Measurements from ENCODE around the gene RHOXF1. TPM values are rescaled to one million over a fixed set of nuclear protein-coding genes. Genes with fewer than 3 reads are reported as not detected.
"Not testable (repeated sequence)": the region's sequence is repeated elsewhere in the genome, so short reads cannot be mapped to it uniquely, and the experiment has no call there.

The RHOXF1 gene
- total RNA-seq, 2 experiments from 2014 or later, result not detected

GRCh38 chrX:120144178-120144844, 28.6 kb upstream of the RHOXF1 start:
- DNase-seq (peak; percentile 4), ATAC-seq (no peak)
- TF ChIP-seq CTCF (IDR thresholded peaks at IDR 0.05), result no peak
- peaks cover 6% of the 10 kb centered on the region for H3K9me3 Mint-ChIP-seq
- H3K27ac Mint-ChIP-seq, result peak overlapping the region; percentile 70
- intact Hi-C loops (cut with micrococcal nuclease), result no loop called here
- POLR2A ChIA-PET, result no interaction called here
- peaks cover 6% of the 10 kb centered on the region for H3K36me3 Mint-ChIP-seq (ENCODE audit: low read depth)
- H3K27me3 Mint-ChIP-seq, result no peaks in the 10 kb centered on the region
- H3K4me3 Mint-ChIP-seq, result no peak overlapping the region
- CTCF ChIA-PET, result no interaction called here
- H3K4me1 Mint-ChIP-seq (ENCODE audit: low read depth), result peaks cover 27% of the 10 kb centered on the region

- TF ChIP-seq CTCF (IDR thresholded peaks at IDR 0.05), result no peak
- POLR2A ChIA-PET, result no interaction called here
- Mint-ChIP-seq H3K27ac (no peak overlapping the region), H3K4me1 (ENCODE audit: low read depth) (peaks cover 19% of the 10 kb centered on the region), H3K4me3 (no peak overlapping the region), H3K9me3 (no peaks in the 10 kb centered on the region), H3K27me3 (no peaks in the 10 kb centered on the region), H3K36me3 (ENCODE audit: low read depth) (no peaks in the 10 kb centered on the region)
- CTCF ChIA-PET, result no interaction called here
- ATAC-seq (no peak), DNase-seq (no peak)
- intact Hi-C loops (cut with micrococcal nuclease), result no loop called here
These were observed 24.7 kb upstream of the RHOXF1 start for GRCh38 chrX:120140293-120140981.

- peaks cover 3% of the 10 kb centered on the region for H3K4me1 Mint-ChIP-seq (ENCODE audit: low read depth)
- H3K27ac Mint-ChIP-seq, result no peak overlapping the region
- TF ChIP-seq CTCF (IDR thresholded peaks at IDR 0.05), result no peak
- ChIA-PET CTCF (no interaction called here), POLR2A (interaction anchor here (0.6 kb wide), 1 partner anchor 193 kb away, joined by 3 read pairs; no protein-coding TSS in a partner anchor)
- DNase-seq, result no peak
- H3K36me3 Mint-ChIP-seq (ENCODE audit: low read depth), result no peaks in the 10 kb centered on the region
- H3K4me3 Mint-ChIP-seq, result no peak overlapping the region
- no peak for ATAC-seq
- no peaks in the 10 kb centered on the region for H3K27me3 Mint-ChIP-seq
- H3K9me3 Mint-ChIP-seq, result no peaks in the 10 kb centered on the region
- intact Hi-C loops (cut with micrococcal nuclease), result no loop called here
These were observed 21.7 kb upstream of the RHOXF1 start for GRCh38 chrX:120137439-120137838.

GRCh38 chrX:120136840-120137239, 21.1 kb upstream of the RHOXF1 start:
- Mint-ChIP-seq H3K4me3 (no peak overlapping the region), H3K4me1 (ENCODE audit: low read depth) (peaks cover 3% of the 10 kb centered on the region), H3K27ac (no peak overlapping the region), H3K36me3 (ENCODE audit: low read depth) (no peaks in the 10 kb centered on the region), H3K27me3 (no peaks in the 10 kb centered on the region), H3K9me3 (no peaks in the 10 kb centered on the region)
- ATAC-seq (no peak), DNase-seq (no peak)
- intact Hi-C loops (cut with micrococcal nuclease), result no loop called here
- CTCF ChIA-PET, result no interaction called here
- no peak for TF ChIP-seq CTCF (IDR thresholded peaks at IDR 0.05)
- POLR2A ChIA-PET, result interaction anchor here (0.6 kb wide), 1 partner anchor 193 kb away, joined by 3 read pairs; no protein-coding TSS in a partner anchor

- CTCF ChIA-PET, result no interaction called here
- no peak for ATAC-seq
- H3K27me3 Mint-ChIP-seq, result no peaks in the 10 kb centered on the region
- peaks cover 3% of the 10 kb centered on the region for H3K4me1 Mint-ChIP-seq (ENCODE audit: low read depth)
- H3K4me3 Mint-ChIP-seq, result no peak overlapping the region
- no peaks in the 10 kb centered on the region for H3K9me3 Mint-ChIP-seq
- TF ChIP-seq CTCF (IDR thresholded peaks at IDR 0.05), result no peak
- H3K27ac Mint-ChIP-seq, result no peak overlapping the region
- intact Hi-C loops (cut with micrococcal nuclease), result no loop called here
- POLR2A ChIA-PET, result no interaction called here
- H3K36me3 Mint-ChIP-seq (ENCODE audit: low read depth), result no peaks in the 10 kb centered on the region
- DNase-seq, result no peak
These were observed 20.4 kb upstream of the RHOXF1 start for GRCh38 chrX:120136128-120136527.

- H3K27ac Mint-ChIP-seq; POLR2A ChIA-PET; H3K27me3 Mint-ChIP-seq; H3K36me3 Mint-ChIP-seq (ENCODE audit: low read depth); H3K9me3 Mint-ChIP-seq; DNase-seq; CTCF ChIA-PET; ATAC-seq; H3K4me3 Mint-ChIP-seq; intact Hi-C loops (cut with micrococcal nuclease); H3K4me1 Mint-ChIP-seq (ENCODE audit: low read depth): not testable (repeated sequence)
These were observed 12.7 kb upstream of the RHOXF1 start for GRCh38 chrX:120128306-120128846.

All from activated CD8-positive, alpha-beta T cell treated with anti-CD3 and anti-CD28 coated beads for 36 hours (primary cell).